Stimulated activated CD8-positive, alpha-beta memory T cell treated with anti-CD3 and anti-CD28 coated beads, Interleukin-7, amount 100 ng/mL, for 1 hour (primary cell): Measurements from ENCODE around the gene PRPF18.

ENCODE experiments used
- DNase-seq, 2 donors: peaks; one replicate each; pipeline ENCODE4 v3.0.0-alpha.2; 2020; ENCODE audit warnings: low read depth in 2 of 2

PRPF18 gene

GRCh38 chr10:13669182-13669855, 82.6 kb downstream of the PRPF18 start:
- DNase-seq: no peak

- no peak for DNase-seq
These were observed 83.1 kb downstream of the PRPF18 start for GRCh38 chr10:13669901-13670300.

DNA sequence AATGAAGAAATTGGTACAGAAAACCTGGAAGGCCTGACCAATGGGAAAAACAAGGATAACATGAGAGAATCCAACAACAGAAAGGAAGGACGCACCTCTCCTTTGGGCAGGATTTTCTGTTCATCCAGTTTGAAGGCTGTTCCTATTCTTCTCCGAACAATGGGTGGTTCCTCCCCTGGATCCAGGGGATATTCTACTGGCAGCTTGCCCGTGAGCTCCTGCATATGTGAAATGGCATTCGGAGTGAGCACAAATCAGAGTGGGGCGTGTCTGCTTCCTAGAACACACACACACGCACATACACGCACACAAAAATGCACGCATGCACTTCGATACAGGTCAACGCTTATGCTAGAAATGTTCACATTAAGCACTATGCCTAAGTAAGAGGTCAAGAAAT, 83.5 kb downstream of the PRPF18 start:
- no peak for DNase-seq

- DNase-seq: no peak
These were observed 85.1 kb downstream of the PRPF18 start for GRCh38 chr10:13671904-13672303.

DNA sequence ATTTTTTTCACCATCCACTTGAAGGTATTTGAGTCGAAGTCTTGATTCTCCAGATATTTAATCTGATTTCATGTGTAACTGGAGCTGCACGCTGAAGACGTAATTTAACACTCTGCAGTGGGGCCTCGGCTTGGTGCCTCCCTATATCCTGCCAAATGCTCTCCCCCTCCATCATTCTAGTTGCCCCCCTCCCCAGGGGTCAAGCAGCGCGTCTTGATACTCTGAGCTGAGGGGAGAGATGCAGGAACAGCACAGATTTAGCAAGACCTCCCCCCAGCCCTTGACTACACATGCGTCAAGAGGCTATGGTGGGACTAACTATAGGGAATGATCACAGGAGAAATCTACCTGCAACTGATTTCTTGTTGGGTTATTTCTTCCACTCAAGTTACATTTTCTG, 85.8 kb downstream of the PRPF18 start:
- DNase-seq: no peak

GRCh38 chr10:13673156-13673555, 86.4 kb downstream of the PRPF18 start:
- no peak for DNase-seq

GRCh38 chr10:13674645-13675588, 88.2 kb downstream of the PRPF18 start:
- DNase-seq: no peak

- no peak for DNase-seq
These were observed 91.5 kb downstream of the PRPF18 start for GRCh38 chr10:13678101-13678843.
